ENCODE data around the gene GAPDH. TPM values are rescaled to one million over a fixed set of nuclear protein-coding genes. Genes with fewer than 3 reads are reported as not detected.
"Not testable (repeated sequence)": the region's sequence is repeated elsewhere in the genome, so short reads cannot be mapped to it uniquely, and the experiment has no call there.

GAPDH gene
- total and polyA plus RNA-seq, 5 donors from 2014 or later = 669 to 2,973 (median 2,055) TPM

DNA sequence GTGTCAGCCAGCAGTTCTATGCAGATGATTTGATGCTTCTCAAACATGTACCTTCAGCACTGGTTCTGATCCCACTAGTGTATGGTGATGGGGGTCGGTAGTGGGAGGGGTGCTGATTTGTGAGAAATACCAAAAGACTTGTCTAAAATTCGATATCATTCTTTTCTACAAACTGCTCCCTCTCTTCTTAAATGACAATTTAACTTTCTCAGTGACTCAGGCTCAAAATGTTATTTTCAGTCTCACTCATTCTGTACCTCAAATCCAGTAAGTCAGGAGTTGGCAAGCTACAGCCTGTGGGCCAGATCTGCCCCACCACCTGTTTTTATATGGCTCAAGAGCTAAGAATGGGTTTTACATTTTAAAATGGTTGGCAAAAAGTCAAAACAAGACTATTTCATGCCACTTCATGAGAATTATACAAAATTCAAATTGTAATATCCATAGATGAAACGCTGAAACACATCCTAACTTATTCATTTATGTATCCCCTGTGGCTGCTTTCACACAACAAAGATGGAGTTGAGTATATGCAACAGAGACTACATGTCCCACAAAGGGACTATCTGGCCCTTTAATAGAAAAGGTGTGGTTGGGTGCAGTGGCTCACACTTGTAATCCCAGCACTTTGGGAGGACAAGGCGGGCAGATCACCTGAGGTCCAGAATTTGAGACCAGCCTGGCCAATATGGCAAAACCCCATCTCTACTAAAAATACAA, 40.4 kb downstream of the GAPDH start:
- DNase-seq (no peak), ATAC-seq (ENCODE audit: low read depth in 2 of 2) (no peak)
- Histone ChIP-seq H3K27ac (ENCODE audit: insufficient read depth, low read length, poor library complexity, severe bottlenecking) (no peak overlapping the region), H3K9me3 (ENCODE audit: control insufficient read depth in 2 of 2, low read length in 2 of 2) (no peaks in the 10 kb centered on the region), H3K27me3 (ENCODE audit: control insufficient read depth, insufficient read depth, low read length) (no peaks in the 10 kb centered on the region), H3K36me3 (ENCODE audit: control insufficient read depth, insufficient read depth, low read length) (peaks cover 80% of the 10 kb centered on the region), H3K4me3 (ENCODE audit: low read depth, low read length) (no peak overlapping the region), H3K4me1 (ENCODE audit: control insufficient read depth, insufficient read depth, low read length, poor library complexity, severe bottlenecking) (no peaks in the 10 kb centered on the region)
- peak overlapping the region in 2 of 3 donors; percentile 17 to 56 for H3K27ac Mint-ChIP-seq
- no peaks in the 10 kb centered on the region for H3K9me3 Mint-ChIP-seq
- peaks cover 4 to 19% (median 14%) of the 10 kb centered on the region in 4 donors for H3K4me1 Mint-ChIP-seq
- no peaks in the 10 kb centered on the region for H3K27me3 Mint-ChIP-seq
- no peak overlapping the region for H3K4me3 Mint-ChIP-seq
- H3K36me3 Mint-ChIP-seq = peaks cover 50% of the 10 kb centered on the region

GRCh38 chr12:6575648-6576047, 41.3 kb downstream of the GAPDH start:
- peak overlapping the region in 2 of 3 donors; percentile 43 to 74 for H3K27ac Mint-ChIP-seq
- H3K9me3 Mint-ChIP-seq = no peaks in the 10 kb centered on the region
- peaks cover 2 to 12% (median 10%) of the 10 kb centered on the region in 4 donors for H3K4me1 Mint-ChIP-seq
- ATAC-seq (ENCODE audit: low read depth in 2 of 2) = no peak
- H3K27me3 Mint-ChIP-seq = no peaks in the 10 kb centered on the region
- Histone ChIP-seq H3K36me3 (ENCODE audit: control insufficient read depth, insufficient read depth, low read length) (peaks cover 83% of the 10 kb centered on the region), H3K27me3 (ENCODE audit: control insufficient read depth, insufficient read depth, low read length) (no peaks in the 10 kb centered on the region), H3K4me1 (ENCODE audit: control insufficient read depth, insufficient read depth, low read length, poor library complexity, severe bottlenecking) (no peaks in the 10 kb centered on the region), H3K27ac (ENCODE audit: insufficient read depth, low read length, poor library complexity, severe bottlenecking) (no peak overlapping the region), H3K9me3 (ENCODE audit: control insufficient read depth in 2 of 2, low read length in 2 of 2) (no peaks in the 10 kb centered on the region), H3K4me3 (ENCODE audit: low read depth, low read length) (no peak overlapping the region)
- DNase-seq = no peak
- peaks cover 43% of the 10 kb centered on the region for H3K36me3 Mint-ChIP-seq
- H3K4me3 Mint-ChIP-seq = peak overlapping the region in 2 of 4 donors; percentile 6 to 17

DNA sequence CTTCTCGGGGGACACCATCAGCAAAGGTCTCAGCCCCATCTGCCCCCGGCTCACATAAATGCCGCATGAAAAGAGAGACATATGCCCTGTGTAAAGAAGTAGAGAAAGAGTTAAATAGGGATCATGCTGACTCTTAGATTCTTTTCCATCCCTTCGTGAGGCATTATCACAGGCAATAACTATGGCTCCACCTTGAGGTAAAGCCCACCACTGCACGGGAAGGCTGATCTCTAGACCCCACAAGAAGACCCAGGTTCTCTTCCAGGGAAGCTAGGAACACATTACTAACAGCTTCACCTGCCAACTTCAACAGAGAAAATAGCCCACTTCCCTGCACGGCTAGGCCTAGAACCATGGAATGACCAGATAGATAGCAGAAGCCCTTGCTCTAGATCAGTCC, 47.9 kb downstream of the GAPDH start:
- no peak for ATAC-seq (ENCODE audit: low read depth in 2 of 2)
- H3K27ac Mint-ChIP-seq = no peak overlapping the region

DNA sequence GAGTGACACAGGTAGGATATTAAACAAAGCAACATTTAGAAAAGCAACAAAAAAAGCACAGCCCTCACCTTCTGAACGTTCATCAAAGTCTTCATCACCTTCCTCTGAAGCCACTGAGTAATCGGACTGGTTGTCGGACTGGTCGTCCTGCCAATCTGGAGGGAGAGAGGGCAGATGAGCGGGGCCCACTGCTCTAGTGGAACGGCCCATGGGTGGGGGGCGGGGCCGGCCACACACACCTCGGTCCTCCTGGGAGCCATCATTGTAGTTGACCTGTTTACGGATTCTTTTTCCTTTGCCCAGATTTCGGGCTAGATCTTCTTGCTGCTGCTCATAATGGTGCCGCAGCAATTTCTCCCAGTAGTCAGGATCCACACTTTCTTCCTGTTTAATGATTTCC, 48.6 kb downstream of the GAPDH start:
- Histone ChIP-seq H3K36me3 (ENCODE audit: control insufficient read depth, insufficient read depth, low read length) (peaks cover 90% of the 10 kb centered on the region), H3K4me1 (ENCODE audit: control insufficient read depth, insufficient read depth, low read length, poor library complexity, severe bottlenecking) (no peaks in the 10 kb centered on the region), H3K4me3 (ENCODE audit: low read depth, low read length) (no peak overlapping the region), H3K27ac (ENCODE audit: insufficient read depth, low read length, poor library complexity, severe bottlenecking) (no peak overlapping the region), H3K27me3 (ENCODE audit: control insufficient read depth, insufficient read depth, low read length) (no peaks in the 10 kb centered on the region), H3K9me3 (ENCODE audit: control insufficient read depth in 2 of 2, low read length in 2 of 2) (no peaks in the 10 kb centered on the region)
- Mint-ChIP-seq H3K27ac (peak overlapping the region in 2 of 3 donors; percentile 26 to 75), H3K4me3 (no peak overlapping the region), H3K9me3 (peaks cover 0 to 2% (median 0%) of the 10 kb centered on the region in 7 donors), H3K4me1 (peaks cover 0 to 7% (median 3%) of the 10 kb centered on the region in 4 donors), H3K36me3 (peaks cover 55% of the 10 kb centered on the region), H3K27me3 (no peaks in the 10 kb centered on the region)
- ATAC-seq (ENCODE audit: low read depth in 2 of 2) (no peak), DNase-seq (no peak)

More for the DNA sequence above, 47.9 kb downstream of the GAPDH start:
- H3K27me3 ChIP-seq (ENCODE audit: control insufficient read depth, insufficient read depth, low read length) = no peaks in the 10 kb centered on the region
- H3K4me1 ChIP-seq (ENCODE audit: control insufficient read depth, insufficient read depth, low read length, poor library complexity, severe bottlenecking) = no peaks in the 10 kb centered on the region
- no peaks in the 10 kb centered on the region for H3K27me3 Mint-ChIP-seq
- peaks cover 0 to 2% (median 0%) of the 10 kb centered on the region in 7 donors for H3K9me3 Mint-ChIP-seq
- peaks cover 0 to 7% (median 3%) of the 10 kb centered on the region in 4 donors for H3K4me1 Mint-ChIP-seq
- no peak overlapping the region for H3K4me3 ChIP-seq (ENCODE audit: low read depth, low read length)
- peaks cover 90% of the 10 kb centered on the region for H3K36me3 ChIP-seq (ENCODE audit: control insufficient read depth, insufficient read depth, low read length)
- no peaks in the 10 kb centered on the region for H3K9me3 ChIP-seq (ENCODE audit: control insufficient read depth in 2 of 2, low read length in 2 of 2)
- no peak overlapping the region for H3K27ac ChIP-seq (ENCODE audit: insufficient read depth, low read length, poor library complexity, severe bottlenecking)
- H3K36me3 Mint-ChIP-seq = peaks cover 55% of the 10 kb centered on the region
- no peak for DNase-seq
- H3K4me3 Mint-ChIP-seq = no peak overlapping the region

DNA sequence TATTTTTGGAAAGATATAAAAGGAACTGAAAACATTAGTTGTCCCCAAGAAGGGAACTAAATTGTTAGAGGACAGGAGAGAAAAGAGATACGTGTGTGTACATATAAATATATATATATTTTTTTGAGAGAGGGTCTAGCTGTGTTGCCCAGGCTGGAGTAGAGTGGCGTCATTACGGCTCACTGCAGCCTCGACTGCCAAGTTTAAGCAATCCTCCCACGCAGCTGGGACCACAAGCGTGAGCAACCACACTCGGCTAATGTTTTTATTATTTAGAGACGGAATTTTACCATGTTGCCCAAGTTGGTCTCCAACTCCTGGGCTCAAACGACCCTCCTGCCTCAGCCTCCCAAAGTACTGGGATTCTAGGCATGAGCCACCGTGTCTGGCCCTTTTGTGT, 50.0 kb downstream of the GAPDH start:
- Histone ChIP-seq H3K27ac (ENCODE audit: insufficient read depth, low read length, poor library complexity, severe bottlenecking) (no peak overlapping the region), H3K4me1 (ENCODE audit: control insufficient read depth, insufficient read depth, low read length, poor library complexity, severe bottlenecking) (no peaks in the 10 kb centered on the region), H3K36me3 (ENCODE audit: control insufficient read depth, insufficient read depth, low read length) (peaks cover 88% of the 10 kb centered on the region), H3K4me3 (ENCODE audit: low read depth, low read length) (no peak overlapping the region), H3K27me3 (ENCODE audit: control insufficient read depth, insufficient read depth, low read length) (no peaks in the 10 kb centered on the region), H3K9me3 (ENCODE audit: control insufficient read depth in 2 of 2, low read length in 2 of 2) (no peaks in the 10 kb centered on the region)
- peaks cover 48% of the 10 kb centered on the region for H3K36me3 Mint-ChIP-seq
- H3K4me3 Mint-ChIP-seq = no peak overlapping the region
- DNase-seq (no peak), ATAC-seq (ENCODE audit: low read depth in 2 of 2) (no peak)
- H3K4me1 Mint-ChIP-seq = peaks cover 0 to 7% (median 3%) of the 10 kb centered on the region in 4 donors
- H3K27ac Mint-ChIP-seq = no peak overlapping the region
- peaks cover 0 to 2% (median 0%) of the 10 kb centered on the region in 7 donors for H3K9me3 Mint-ChIP-seq
- no peaks in the 10 kb centered on the region for H3K27me3 Mint-ChIP-seq

GRCh38 chr12:6586569-6586968, 52.3 kb downstream of the GAPDH start:
- not testable (repeated sequence) for ATAC-seq (ENCODE audit: low read depth in 2 of 2); DNase-seq; H3K27me3 ChIP-seq (ENCODE audit: control insufficient read depth, insufficient read depth, low read length); H3K4me1 ChIP-seq (ENCODE audit: control insufficient read depth, insufficient read depth, low read length, poor library complexity, severe bottlenecking); H3K4me3 Mint-ChIP-seq; H3K4me3 ChIP-seq (ENCODE audit: low read depth, low read length); H3K27me3 Mint-ChIP-seq; H3K9me3 Mint-ChIP-seq; H3K27ac ChIP-seq (ENCODE audit: insufficient read depth, low read length, poor library complexity, severe bottlenecking); H3K9me3 ChIP-seq (ENCODE audit: control insufficient read depth in 2 of 2, low read length in 2 of 2); H3K4me1 Mint-ChIP-seq
- H3K36me3 ChIP-seq (ENCODE audit: control insufficient read depth, insufficient read depth, low read length) = peaks cover 89% of the 10 kb centered on the region
- Mint-ChIP-seq H3K27ac (peak overlapping the region in 1 of 3 donors; percentile 60), H3K36me3 (peaks cover 55% of the 10 kb centered on the region)

Other genes with a start within 250 kb of the GAPDH start
- gene PLEKHG6, start 223.8 kb upstream of the GAPDH start, total RNA-seq = not detected
- gene PLEKHG6, start 223.8 kb upstream of the GAPDH start, polyA plus RNA-seq = under 1 TPM in 3 of 4 donors, not detected in 1; 0.31 to 0.62 (median 0.37) TPM
- 38.5 TPM for gene TNFRSF1A, start 192.4 kb upstream of the GAPDH start, total RNA-seq
- 10 to 100 TPM; 25.6 to 39.5 (median 31.0) TPM for gene TNFRSF1A, start 192.4 kb upstream of the GAPDH start, polyA plus RNA-seq
- gene SCNN1A, start 159.0 kb upstream of the GAPDH start, total RNA-seq = 0.86 TPM
- gene SCNN1A, start 159.0 kb upstream of the GAPDH start, polyA plus RNA-seq = under 1 TPM; 0.09 to 0.60 (median 0.22) TPM
- gene LTBR, start 150.4 kb upstream of the GAPDH start, total RNA-seq = not detected
- gene LTBR, start 150.4 kb upstream of the GAPDH start, polyA plus RNA-seq = under 1 TPM in 1 of 4 donors, not detected in 3; 0.35 TPM
- 156 TPM for gene CD27, start 89.6 kb upstream of the GAPDH start, total RNA-seq
- gene CD27, start 89.6 kb upstream of the GAPDH start, polyA plus RNA-seq = 100 to 1,000 TPM; 547 to 707 (median 641) TPM
- 28.0 TPM for gene TAPBPL, start 82.5 kb upstream of the GAPDH start, total RNA-seq
- gene TAPBPL, start 82.5 kb upstream of the GAPDH start, polyA plus RNA-seq = 10 to 100 TPM; 34.8 to 72.7 (median 46.9) TPM
- gene VAMP1, start 63.8 kb upstream of the GAPDH start, total RNA-seq = 67.3 TPM
- 10 to 100 TPM in 3 of 4 donors, 1 to 10 TPM in 1; 9.8 to 16.1 (median 13.5) TPM for gene VAMP1, start 63.8 kb upstream of the GAPDH start, polyA plus RNA-seq
- 40.5 TPM for gene MRPL51, start 41.3 kb upstream of the GAPDH start, total RNA-seq
- gene MRPL51, start 41.3 kb upstream of the GAPDH start, polyA plus RNA-seq = 100 to 1,000 TPM; 243 to 372 (median 253) TPM
- gene NCAPD2, start 40.4 kb upstream of the GAPDH start, total RNA-seq = 32.8 TPM
- 10 to 100 TPM; 21.5 to 29.1 (median 26.3) TPM for gene NCAPD2, start 40.4 kb upstream of the GAPDH start, polyA plus RNA-seq
- 46.6 TPM for gene IFFO1, start 21.5 kb downstream of the GAPDH start, total RNA-seq
- gene IFFO1, start 21.5 kb downstream of the GAPDH start, polyA plus RNA-seq = 10 to 100 TPM in 1 of 4 donors, 1 to 10 TPM in 3; 5.6 to 10.4 (median 8.3) TPM
- 77.5 TPM for gene NOP2, start 33.8 kb downstream of the GAPDH start, total RNA-seq
- gene NOP2, start 33.8 kb downstream of the GAPDH start, polyA plus RNA-seq = 10 to 100 TPM; 13.2 to 34.0 (median 22.5) TPM
- gene CHD4, start 72.9 kb downstream of the GAPDH start, total RNA-seq = 474 TPM
- gene CHD4, start 72.9 kb downstream of the GAPDH start, polyA plus RNA-seq = 10 to 100 TPM; 32.2 to 43.4 (median 38.8) TPM
- gene LPAR5, start 101.4 kb downstream of the GAPDH start, total RNA-seq = 7.0 TPM
- gene LPAR5, start 101.4 kb downstream of the GAPDH start, polyA plus RNA-seq = 10 to 100 TPM in 1 of 4 donors, 1 to 10 TPM in 3; 6.6 to 17.3 (median 8.6) TPM
- 13.7 TPM for gene ACRBP, start 112.9 kb downstream of the GAPDH start, total RNA-seq
- gene ACRBP, start 112.9 kb downstream of the GAPDH start, polyA plus RNA-seq = under 1 TPM in 1 of 4 donors, not detected in 3; 0.41 TPM
- gene ING4, start 128.6 kb downstream of the GAPDH start, total RNA-seq = 34.6 TPM
- gene ING4, start 128.6 kb downstream of the GAPDH start, polyA plus RNA-seq = 10 to 100 TPM; 70.5 to 90.6 (median 82.4) TPM
- 68.3 TPM for gene ZNF384, start 154.9 kb downstream of the GAPDH start, total RNA-seq
- 10 to 100 TPM; 13.4 to 25.3 (median 19.6) TPM for gene ZNF384, start 154.9 kb downstream of the GAPDH start, polyA plus RNA-seq
- not detected for gene PIANP, start 166.3 kb downstream of the GAPDH start, total RNA-seq
- gene PIANP, start 166.3 kb downstream of the GAPDH start, polyA plus RNA-seq = under 1 TPM in 1 of 4 donors, not detected in 3; 0.13 TPM
- 20.7 TPM for gene COPS7A, start 189.5 kb downstream of the GAPDH start, total RNA-seq
- 10 to 100 TPM; 37.8 to 48.4 (median 42.6) TPM for gene COPS7A, start 189.5 kb downstream of the GAPDH start, polyA plus RNA-seq
- 101 TPM for gene MLF2, start 218.6 kb downstream of the GAPDH start, total RNA-seq
- gene MLF2, start 218.6 kb downstream of the GAPDH start, polyA plus RNA-seq = 100 to 1,000 TPM; 104 to 124 (median 114) TPM
- gene PTMS, start 231.8 kb downstream of the GAPDH start, total RNA-seq = 15.0 TPM
- 1 to 10 TPM; 1.3 to 3.9 (median 2.5) TPM for gene PTMS, start 231.8 kb downstream of the GAPDH start, polyA plus RNA-seq
- 8.2 TPM for gene LAG3, start 238.0 kb downstream of the GAPDH start, total RNA-seq
- gene LAG3, start 238.0 kb downstream of the GAPDH start, polyA plus RNA-seq = 10 to 100 TPM in 2 of 4 donors, 1 to 10 TPM in 2; 6.3 to 12.6 (median 11.0) TPM